HG02852 (cell line): ENCODE data around the gene AP1S1.
"Not testable (repeated sequence)": the region's sequence is repeated elsewhere in the genome, so short reads cannot be mapped to it uniquely, and the experiment has no call there.

Source experiments
- ATAC-seq: cut with Tn5 transposase; IDR thresholded peaks from one replicate; pipeline ENCODE4 v1.9.1; 2021; ENCODE audit warnings: mild to moderate bottlenecking, moderate library complexity; ENCODE audit not compliant: unreplicated experiment

Gene AP1S1

GRCh38 chr7:101199522-101199921, 45.2 kb downstream of the AP1S1 start:
- ATAC-seq, result not testable (repeated sequence)

GRCh38 chr7:101200504-101200861, 46.2 kb downstream of the AP1S1 start:
- ATAC-seq, result no peak

- no peak for ATAC-seq
Measured at GRCh38 chr7:101200862-101201599, 46.8 kb downstream of the AP1S1 start, which contains the start of gene MOGAT3. Gene MOGAT3 (minus strand): TSS chr7:101201036. CDS start chr7:101200854, 182 bp downstream.

- no peak for ATAC-seq
Measured at GRCh38 chr7:101201695-101202602, 47.7 kb downstream of the AP1S1 start.

GRCh38 chr7:101202603-101202918, 48.3 kb downstream of the AP1S1 start:
- ATAC-seq, result no peak

- not testable (repeated sequence) for ATAC-seq
Measured at GRCh38 chr7:101203740-101204738, 49.8 kb downstream of the AP1S1 start.

- no peak for ATAC-seq
Measured at GRCh38 chr7:101205901-101206664, 51.8 kb downstream of the AP1S1 start.

- no peak for ATAC-seq
Measured at GRCh38 chr7:101206665-101207042, 52.4 kb downstream of the AP1S1 start.

GRCh38 chr7:101207459-101207858, 53.2 kb downstream of the AP1S1 start:
- no peak for ATAC-seq

GRCh38 chr7:101208794-101209193, 54.5 kb downstream of the AP1S1 start:
- ATAC-seq, result no peak

- no peak for ATAC-seq
Measured at GRCh38 chr7:101210143-101210542, 55.9 kb downstream of the AP1S1 start.
